Stimulated activated memory B cell treated with anti-CD40 and anti-IgM and Interleukin-4, amounts not matched to agents 10 μg/mL and 1 μg/mL and 100 μg/mL, for 72 hours (primary cell): ENCODE results near the gene NT5C3A.
A peak's percentile ranks its signal among the peaks of the same experiment; 100 is the strongest.
"Not testable (repeated sequence)": the region's sequence is repeated elsewhere in the genome, so short reads cannot be mapped to it uniquely, and the experiment has no call there.

Source experiments
- ATAC-seq: fragments of 150-1000 bp; cut with Tn5 transposase; 2 replicates; pipeline ENCODE4 v1.10.0; 2021
- H3K27ac Mint-ChIP-seq: one replicate; pipeline ENCODE4 v1.8.0; 2022; ENCODE audit warnings: mild to moderate bottlenecking, mixed read lengths
- H3K27me3 Mint-ChIP-seq: one replicate; pipeline ENCODE4 v1.8.0; 2022; ENCODE audit warnings: mixed read lengths
- H3K36me3 Mint-ChIP-seq: one replicate; pipeline ENCODE4 v1.8.0; 2022; ENCODE audit warnings: mixed read lengths
- H3K4me1 Mint-ChIP-seq: one replicate; pipeline ENCODE4 v1.8.0; 2022; ENCODE audit warnings: mixed read lengths
- H3K4me3 Mint-ChIP-seq: one replicate; pipeline ENCODE4 v1.8.0; 2022; ENCODE audit warnings: mild to moderate bottlenecking, moderate library complexity, mixed read lengths
- H3K9me3 Mint-ChIP-seq: one replicate; pipeline ENCODE4 v1.8.0; 2022; ENCODE audit warnings: mixed read lengths

Gene NT5C3A

DNA sequence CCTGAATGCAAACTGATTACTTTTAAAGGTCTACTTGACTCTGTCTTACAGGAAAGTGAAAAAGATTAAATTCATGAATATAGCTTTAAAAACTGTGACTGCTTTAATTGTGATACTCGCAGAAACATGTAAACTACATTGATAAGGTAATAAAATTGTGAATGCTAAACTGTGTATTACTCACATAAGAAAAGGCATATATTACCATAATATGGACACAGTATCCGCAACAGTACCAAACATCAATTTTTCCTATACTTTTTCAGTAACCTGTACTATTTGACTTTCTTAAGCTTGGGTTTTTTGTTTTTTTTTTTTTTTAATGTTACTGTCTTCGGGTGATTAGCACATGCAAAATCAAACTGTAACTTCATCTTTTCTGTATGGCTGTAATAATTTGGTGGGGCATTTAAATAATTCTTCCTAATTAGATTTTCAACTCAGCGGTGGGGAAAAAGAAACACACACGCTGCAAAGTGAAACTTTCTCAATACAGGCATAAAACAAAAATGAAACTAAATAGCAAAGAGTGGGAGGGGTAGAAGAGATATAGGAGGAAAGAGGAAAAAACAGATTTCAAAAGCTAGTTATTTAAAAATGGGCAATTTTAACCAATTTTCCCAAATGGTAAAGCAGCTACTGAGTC is 23.2 kb downstream of the NT5C3A start:
- no peak for ATAC-seq
- peak overlapping the region; percentile 49 for H3K27ac Mint-ChIP-seq
- H3K36me3 Mint-ChIP-seq: peaks cover 5% of the 10 kb centered on the region
- peaks cover 63% of the 10 kb centered on the region for H3K4me1 Mint-ChIP-seq
- H3K27me3 Mint-ChIP-seq: no peaks in the 10 kb centered on the region
- peak overlapping the region; percentile 80 for H3K4me3 Mint-ChIP-seq
- H3K9me3 Mint-ChIP-seq: no peaks in the 10 kb centered on the region

DNA sequence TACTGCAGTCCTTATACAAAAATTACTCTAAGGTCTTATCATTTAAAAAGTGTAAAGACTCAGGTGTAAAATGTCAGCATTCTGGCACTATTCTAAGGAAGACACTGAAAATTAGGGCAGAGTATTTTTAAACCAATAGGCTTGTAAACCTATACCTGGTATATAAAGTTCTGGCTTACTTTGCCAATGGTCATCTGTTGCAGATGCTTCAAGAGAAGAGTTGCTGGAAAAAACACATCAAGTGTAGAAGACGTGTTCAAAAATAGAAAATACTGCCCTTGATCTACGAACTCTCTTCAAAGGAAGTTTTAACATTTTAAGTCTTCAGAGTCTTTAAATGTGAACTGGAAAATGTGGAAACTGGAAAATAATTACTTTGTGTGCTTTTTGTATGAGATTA is 23.9 kb downstream of the NT5C3A start:
- Mint-ChIP-seq H3K4me1 (peaks cover 57% of the 10 kb centered on the region), H3K36me3 (peaks cover 8% of the 10 kb centered on the region), H3K4me3 (peak overlapping the region; percentile 18)

DNA sequence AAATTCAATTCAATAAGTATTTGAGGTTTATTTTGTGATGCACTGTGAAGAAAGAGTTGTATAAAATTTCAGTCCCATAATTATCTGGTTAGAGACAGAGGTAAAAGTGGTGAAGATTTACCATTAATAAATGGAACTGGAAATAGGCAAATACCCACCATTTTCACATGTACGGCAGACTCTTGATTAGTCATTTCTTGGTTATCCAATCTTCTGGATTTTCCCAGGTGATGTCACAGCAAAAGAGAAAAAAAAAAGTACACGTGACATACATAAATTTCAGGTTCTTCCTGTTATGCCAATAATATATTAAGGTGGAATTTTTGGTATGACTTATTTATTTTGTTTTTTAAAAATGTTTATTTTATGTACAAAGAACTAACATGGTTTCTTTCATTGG is 26.8 kb downstream of the NT5C3A start:
- no peak for ATAC-seq
- H3K4me1 Mint-ChIP-seq: peaks cover 42% of the 10 kb centered on the region

More for the DNA sequence above, 23.9 kb downstream of the NT5C3A start:
- peak overlapping the region; percentile 49 for H3K27ac Mint-ChIP-seq
- H3K27me3 Mint-ChIP-seq: no peaks in the 10 kb centered on the region
- H3K9me3 Mint-ChIP-seq: no peaks in the 10 kb centered on the region
- no peak for ATAC-seq

DNA sequence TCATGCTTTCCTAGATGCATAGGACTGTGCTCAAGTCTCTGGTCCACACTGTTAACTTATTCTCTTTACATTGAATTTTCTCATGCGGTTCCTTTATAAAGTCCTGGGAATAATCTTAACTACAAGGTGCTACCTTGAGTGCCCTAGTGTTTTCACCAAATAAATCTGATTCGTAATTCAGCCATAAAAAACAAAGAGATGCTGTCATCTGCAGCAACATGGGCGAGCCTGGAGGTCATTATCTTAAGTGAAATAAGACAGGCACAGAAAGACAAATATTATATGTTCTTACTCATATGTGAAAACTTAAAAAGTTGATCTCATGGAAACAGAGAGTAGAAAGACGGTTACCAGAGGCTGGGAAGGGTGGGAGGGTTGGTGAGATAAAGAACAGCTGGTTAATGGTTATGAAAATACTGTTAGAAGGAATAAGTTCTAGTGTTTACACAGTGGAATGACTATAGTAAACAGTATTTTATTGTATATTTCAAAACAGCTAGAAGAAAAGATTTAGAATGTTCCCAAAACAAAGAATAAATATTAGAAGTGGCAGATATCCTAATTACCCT is 38.3 kb downstream of the NT5C3A start:
- no peak overlapping the region for H3K27ac Mint-ChIP-seq
- no peaks in the 10 kb centered on the region for H3K9me3 Mint-ChIP-seq
- no peaks in the 10 kb centered on the region for H3K27me3 Mint-ChIP-seq
- no peaks in the 10 kb centered on the region for H3K4me1 Mint-ChIP-seq
- no peak for ATAC-seq
- H3K36me3 Mint-ChIP-seq: peaks cover 18% of the 10 kb centered on the region
- no peak overlapping the region for H3K4me3 Mint-ChIP-seq

More for the DNA sequence above, 26.8 kb downstream of the NT5C3A start:
- H3K4me3 Mint-ChIP-seq: no peak overlapping the region
- peaks cover 13% of the 10 kb centered on the region for H3K36me3 Mint-ChIP-seq
- no peaks in the 10 kb centered on the region for H3K9me3 Mint-ChIP-seq
- H3K27ac Mint-ChIP-seq: no peak overlapping the region
- H3K27me3 Mint-ChIP-seq: no peaks in the 10 kb centered on the region

DNA sequence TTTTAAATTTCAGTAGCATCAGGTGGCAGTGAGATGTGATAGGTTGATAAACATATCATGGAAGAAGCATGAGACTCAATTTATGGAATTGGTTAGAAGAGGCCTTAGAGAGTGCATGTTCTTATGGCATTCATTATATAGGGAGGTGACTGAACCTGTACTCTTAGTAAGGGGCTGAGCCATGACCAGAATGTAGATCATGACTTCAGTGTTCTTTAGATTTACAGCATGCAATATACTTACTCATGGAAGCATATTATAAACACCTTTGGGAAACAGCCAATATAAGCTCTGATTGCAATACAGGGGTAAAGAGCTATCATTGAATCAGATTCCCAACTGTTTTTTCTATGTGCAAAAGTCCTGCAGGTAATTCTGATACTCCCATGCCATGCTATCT is 50.2 kb downstream of the NT5C3A start:
- Mint-ChIP-seq H3K4me3 (no peak overlapping the region), H3K4me1 (no peaks in the 10 kb centered on the region), H3K9me3 (no peaks in the 10 kb centered on the region), H3K36me3 (peaks cover 55% of the 10 kb centered on the region), H3K27me3 (no peaks in the 10 kb centered on the region), H3K27ac (no peak overlapping the region)
- ATAC-seq: no peak

DNA sequence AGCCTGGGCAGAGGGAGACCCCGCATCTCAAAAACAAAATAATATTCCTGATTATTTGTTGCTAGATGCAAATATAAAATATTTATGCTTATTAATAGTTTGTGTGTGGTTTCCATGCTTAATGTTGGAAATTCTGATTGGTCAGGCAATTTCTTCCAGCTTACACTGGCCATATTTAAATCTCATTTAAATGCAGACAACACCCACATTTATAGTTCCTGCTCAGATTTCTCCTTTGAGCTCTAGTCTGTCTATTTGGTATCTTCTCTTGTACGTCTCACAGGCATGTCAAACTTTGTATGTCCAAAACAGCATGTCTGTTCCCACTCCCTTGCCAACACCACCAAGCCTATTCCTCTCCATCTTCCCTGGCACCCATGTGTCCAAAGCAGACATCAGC is 52.8 kb downstream of the NT5C3A start:
- H3K4me3 Mint-ChIP-seq: no peak overlapping the region
- H3K9me3 Mint-ChIP-seq: no peaks in the 10 kb centered on the region
- no peak for ATAC-seq
- H3K4me1 Mint-ChIP-seq: no peaks in the 10 kb centered on the region
- no peaks in the 10 kb centered on the region for H3K27me3 Mint-ChIP-seq
- peaks cover 47% of the 10 kb centered on the region for H3K36me3 Mint-ChIP-seq
- no peak overlapping the region for H3K27ac Mint-ChIP-seq

DNA sequence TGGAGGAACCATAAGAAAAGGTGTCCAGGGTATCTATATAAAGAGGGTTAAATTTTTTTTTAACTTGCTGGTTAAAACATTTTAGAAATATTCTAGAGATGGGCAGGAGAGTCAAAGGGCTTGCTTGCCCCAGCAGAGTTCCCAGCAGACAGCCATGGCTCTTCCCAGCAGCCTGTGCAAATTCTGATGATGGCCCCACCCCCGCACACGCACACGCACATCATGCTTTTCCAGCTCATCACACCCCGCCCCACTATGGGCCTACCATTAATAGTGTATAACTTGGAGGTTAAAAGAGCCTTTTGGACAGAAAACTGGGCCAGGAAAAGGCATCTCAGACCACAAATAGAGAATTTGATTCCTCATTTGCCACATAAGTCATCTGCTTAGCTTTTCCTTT is 56.9 kb downstream of the NT5C3A start:
- not testable (repeated sequence) for H3K4me1 Mint-ChIP-seq, ATAC-seq, H3K27ac Mint-ChIP-seq, H3K4me3 Mint-ChIP-seq, H3K27me3 Mint-ChIP-seq, H3K9me3 Mint-ChIP-seq
- peaks cover 25% of the 10 kb centered on the region for H3K36me3 Mint-ChIP-seq

DNA sequence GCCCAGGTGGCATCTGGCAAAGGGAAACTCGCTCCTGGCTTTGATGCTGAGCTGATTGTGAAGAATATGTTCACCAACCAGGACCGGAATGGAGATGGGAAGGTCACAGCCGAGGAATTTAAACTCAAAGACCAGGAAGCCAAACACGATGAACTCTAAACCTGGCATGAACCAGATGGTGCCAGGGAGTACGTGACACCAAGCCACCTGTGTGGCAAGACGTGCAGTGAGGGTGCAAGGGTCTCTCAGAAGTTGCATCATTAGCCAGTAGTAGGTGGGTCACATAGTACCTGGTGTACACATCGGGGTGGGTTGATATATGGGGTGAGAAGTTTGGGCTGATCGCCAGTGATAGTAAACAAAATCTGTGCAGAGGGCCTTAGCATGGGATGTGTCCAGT is 57.4 kb downstream of the NT5C3A start:
- H3K27ac Mint-ChIP-seq, H3K4me3 Mint-ChIP-seq, H3K27me3 Mint-ChIP-seq, H3K9me3 Mint-ChIP-seq, H3K4me1 Mint-ChIP-seq, ATAC-seq: not testable (repeated sequence)
- H3K36me3 Mint-ChIP-seq: peaks cover 20% of the 10 kb centered on the region

DNA sequence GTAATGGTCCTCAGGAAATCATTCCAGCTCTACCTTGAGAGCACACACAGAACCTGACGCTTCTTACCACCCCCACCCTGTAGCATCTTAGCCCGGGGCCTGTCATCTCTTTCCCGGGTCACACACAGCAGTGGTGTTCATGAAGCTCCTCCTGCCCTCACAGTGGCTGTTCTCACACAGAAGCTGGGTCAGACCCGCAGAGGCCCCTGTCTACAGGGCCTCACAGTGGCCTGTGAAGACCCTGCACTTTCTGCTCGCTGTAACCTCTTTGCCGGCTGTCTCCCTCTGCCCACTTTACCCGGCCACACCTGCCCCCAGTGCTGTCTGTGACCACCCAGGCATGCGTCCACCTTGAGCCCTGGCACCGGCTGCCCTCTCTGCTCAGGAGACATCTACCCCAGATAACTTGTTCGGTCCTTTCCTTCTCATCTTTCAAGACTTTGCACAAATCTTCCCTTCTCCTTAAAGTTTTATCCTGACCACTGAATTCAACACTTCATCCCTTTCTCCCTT is 58.4 kb downstream of the NT5C3A start:
- not testable (repeated sequence) for H3K9me3 Mint-ChIP-seq, H3K27ac Mint-ChIP-seq, ATAC-seq, H3K4me1 Mint-ChIP-seq, H3K4me3 Mint-ChIP-seq
- Mint-ChIP-seq H3K27me3 (peaks cover 10% of the 10 kb centered on the region), H3K36me3 (peaks cover 19% of the 10 kb centered on the region)

DNA sequence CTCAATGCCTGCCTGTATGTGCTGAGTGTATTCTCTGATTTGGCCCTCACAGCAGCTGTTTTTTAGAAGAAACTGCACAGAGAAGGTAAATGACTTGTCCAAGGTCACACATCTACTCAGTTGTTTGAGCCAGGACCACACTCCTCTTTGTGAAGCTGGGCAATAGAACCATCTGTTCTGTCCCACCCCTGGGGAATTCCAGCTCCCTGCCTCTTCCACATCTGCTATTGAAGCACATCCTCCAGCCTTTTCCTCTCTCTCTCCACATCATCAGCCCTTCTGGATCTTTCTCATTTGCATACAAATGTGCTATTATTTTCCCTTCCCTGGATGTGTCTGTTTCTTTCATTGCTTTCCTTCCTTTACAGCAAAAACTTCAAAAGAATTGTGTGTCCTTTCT is 59.5 kb downstream of the NT5C3A start:
- not testable (repeated sequence) for H3K9me3 Mint-ChIP-seq, H3K4me3 Mint-ChIP-seq, H3K27ac Mint-ChIP-seq, ATAC-seq
- H3K27me3 Mint-ChIP-seq: peaks cover 21% of the 10 kb centered on the region
- H3K36me3 Mint-ChIP-seq: peaks cover 19% of the 10 kb centered on the region
- peaks cover 12% of the 10 kb centered on the region for H3K4me1 Mint-ChIP-seq

DNA sequence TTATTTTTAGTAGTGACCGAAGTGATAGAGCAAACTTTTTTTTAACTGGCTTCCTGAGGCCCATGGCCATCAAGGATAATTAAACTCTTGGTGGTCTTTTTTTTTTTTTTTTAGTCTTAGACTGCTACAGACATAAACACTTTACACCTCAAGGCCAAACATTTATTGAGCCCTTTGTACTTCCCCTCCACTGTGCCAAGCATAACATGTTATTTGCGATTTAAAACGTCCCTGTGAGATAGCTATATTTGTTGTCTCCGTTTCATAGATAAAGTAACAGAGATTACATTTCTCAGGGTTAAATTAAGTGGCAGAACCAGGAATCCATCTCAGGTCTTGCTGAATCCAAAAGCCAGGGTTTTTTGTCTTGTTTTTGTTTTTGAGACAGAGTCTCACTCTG is 63.2 kb downstream of the NT5C3A start:
- ATAC-seq, H3K36me3 Mint-ChIP-seq, H3K9me3 Mint-ChIP-seq, H3K27ac Mint-ChIP-seq, H3K4me3 Mint-ChIP-seq: not testable (repeated sequence)
- Mint-ChIP-seq H3K27me3 (peaks cover 21% of the 10 kb centered on the region), H3K4me1 (peaks cover 12% of the 10 kb centered on the region)

DNA sequence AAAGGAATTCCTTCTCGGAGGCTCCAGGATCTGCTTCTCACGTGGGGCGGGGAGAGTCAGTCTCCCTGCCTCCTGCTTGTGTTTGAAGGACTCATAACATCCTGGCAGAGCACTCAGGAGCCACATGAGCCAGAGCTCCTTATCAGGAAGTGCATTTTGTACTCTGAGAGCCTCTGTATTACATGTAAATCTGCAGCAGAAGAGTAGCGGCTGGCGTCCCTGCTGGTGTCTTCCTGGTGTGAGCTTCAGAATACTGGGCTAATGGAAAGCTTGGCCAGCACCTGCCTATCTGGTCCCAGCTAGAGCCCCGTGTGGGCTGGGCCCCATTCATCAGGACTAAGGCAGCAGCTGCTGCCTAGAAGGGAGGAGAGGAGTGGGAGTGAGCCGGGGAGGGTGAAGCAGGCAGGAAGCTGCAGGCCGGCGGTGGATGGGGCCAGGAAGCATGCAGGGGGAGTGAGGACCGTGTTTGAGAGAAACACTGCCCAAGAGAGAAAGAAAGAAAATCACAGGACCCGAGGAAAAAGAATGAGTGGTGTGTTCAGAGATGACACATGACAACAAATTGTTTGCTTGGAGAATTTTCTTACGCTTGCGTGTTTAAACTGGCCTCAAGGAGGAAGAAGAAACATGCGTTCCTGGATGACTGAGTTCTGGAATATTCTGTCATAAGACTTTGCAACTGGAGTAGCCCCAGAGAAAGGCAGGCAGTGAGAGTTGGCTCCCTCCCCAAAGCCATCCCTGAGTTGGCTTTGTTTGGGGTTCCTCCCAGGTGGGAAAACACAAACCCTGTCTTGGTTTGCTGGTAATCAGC is 64.0 kb downstream of the NT5C3A start:
- H3K27me3 Mint-ChIP-seq: peaks cover 21% of the 10 kb centered on the region
- H3K4me1 Mint-ChIP-seq: peaks cover 12% of the 10 kb centered on the region
- H3K9me3 Mint-ChIP-seq, H3K36me3 Mint-ChIP-seq, H3K27ac Mint-ChIP-seq, H3K4me3 Mint-ChIP-seq, ATAC-seq: not testable (repeated sequence)

DNA sequence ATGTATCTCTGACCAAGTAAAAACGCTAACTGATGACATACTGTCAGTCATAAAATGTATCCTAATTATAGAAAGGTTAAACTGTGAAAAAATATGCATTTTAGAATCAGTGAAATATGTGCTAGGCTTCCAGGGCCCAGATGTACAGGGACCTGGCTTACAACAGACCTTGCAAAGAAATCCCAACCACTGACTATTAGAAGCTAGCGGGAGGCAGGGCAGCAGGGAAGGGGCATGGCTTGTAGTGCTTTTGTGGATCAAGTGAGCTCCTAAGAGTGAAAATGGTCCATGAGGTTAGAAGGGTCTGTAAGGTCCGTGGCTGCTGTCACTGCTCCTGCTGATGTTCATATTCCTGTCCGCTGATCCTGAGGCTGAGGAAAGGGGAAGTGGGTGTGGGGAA is 64.6 kb downstream of the NT5C3A start:
- H3K4me1 Mint-ChIP-seq: peaks cover 12% of the 10 kb centered on the region
- ATAC-seq, H3K36me3 Mint-ChIP-seq, H3K9me3 Mint-ChIP-seq, H3K4me3 Mint-ChIP-seq, H3K27ac Mint-ChIP-seq: not testable (repeated sequence)
- H3K27me3 Mint-ChIP-seq: peaks cover 21% of the 10 kb centered on the region

DNA sequence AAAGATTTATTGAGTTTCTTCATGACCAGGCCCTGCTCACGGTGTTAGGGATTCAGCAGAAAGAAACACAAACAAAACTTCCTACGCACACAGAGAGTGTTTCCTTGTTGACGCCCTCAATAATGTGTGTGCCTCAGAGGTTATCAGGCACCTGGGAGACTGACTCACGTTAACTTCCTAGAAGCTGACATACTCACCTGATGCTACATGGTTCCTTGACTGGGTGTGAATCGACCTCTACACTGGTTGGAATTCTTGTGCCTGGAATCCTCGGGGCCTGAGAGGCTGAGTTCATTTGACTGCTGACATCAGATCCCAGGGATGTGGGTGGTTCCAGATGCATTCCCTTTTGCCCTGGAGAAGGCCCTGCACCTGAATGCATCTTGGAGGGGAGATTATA is 69.8 kb downstream of the NT5C3A start:
- H3K4me3 Mint-ChIP-seq, ATAC-seq, H3K4me1 Mint-ChIP-seq, H3K27ac Mint-ChIP-seq, H3K27me3 Mint-ChIP-seq, H3K9me3 Mint-ChIP-seq, H3K36me3 Mint-ChIP-seq: not testable (repeated sequence)

DNA sequence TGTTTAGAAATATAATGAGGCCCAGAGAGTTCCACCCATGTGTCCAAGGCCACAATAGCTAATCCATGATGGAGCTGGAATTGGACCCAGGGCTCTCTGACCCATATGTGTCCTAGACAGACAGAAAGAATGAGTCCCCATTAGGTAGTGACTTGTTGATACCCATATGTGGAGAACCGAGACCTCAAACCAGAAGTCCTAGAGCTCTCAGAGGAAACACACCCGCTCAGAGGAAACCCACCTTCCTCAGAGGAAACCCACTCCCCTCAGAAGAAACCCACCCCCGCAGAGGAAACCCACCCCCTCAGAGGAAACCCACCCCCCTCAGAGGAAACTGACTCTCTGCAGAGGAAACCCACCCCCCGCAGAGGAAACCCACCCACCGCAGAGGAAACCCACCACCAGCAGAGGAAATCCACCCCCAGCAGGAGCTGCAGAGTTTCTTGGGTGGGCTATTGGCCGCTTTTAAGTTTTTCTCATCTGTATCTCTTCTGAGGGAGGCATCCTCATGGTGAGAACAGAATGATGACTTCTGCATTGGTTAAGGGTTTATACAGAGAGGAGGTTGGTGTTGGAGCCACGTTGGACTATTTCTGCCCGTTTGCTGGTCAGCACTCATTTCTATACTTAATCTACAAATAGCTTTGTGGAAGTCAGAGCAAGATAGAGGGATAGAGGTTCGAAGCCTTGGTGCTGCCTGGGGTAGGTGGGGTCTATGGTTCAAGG is 70.4 kb downstream of the NT5C3A start:
- H3K27me3 Mint-ChIP-seq, H3K27ac Mint-ChIP-seq: not testable (repeated sequence)

More for the DNA sequence above, 70.4 kb downstream of the NT5C3A start:
- H3K4me3 Mint-ChIP-seq, ATAC-seq, H3K4me1 Mint-ChIP-seq, H3K9me3 Mint-ChIP-seq, H3K36me3 Mint-ChIP-seq: not testable (repeated sequence)
